Stimulated activated naive CD4-positive, alpha-beta T cell treated with Interleukin-2 at 50 U/mL for 16 hours (primary cell): Measurements from ENCODE around the gene PRKAG2.
"Not testable (repeated sequence)": the region's sequence is repeated elsewhere in the genome, so short reads cannot be mapped to it uniquely, and the experiment has no call there.

Experiments used
- DNase-seq: peaks from one replicate; lab custom pipeline; 2025; lab: John Stamatoyannopoulos, UW

Gene PRKAG2

GRCh38 chr7:151586531-151587260, 290.2 kb downstream of the PRKAG2 start:
- DNase-seq, result no peak

- no peak for DNase-seq
Measured at GRCh38 chr7:151585744-151586393, 291.0 kb downstream of the PRKAG2 start.

- DNase-seq, result no peak
Measured at GRCh38 chr7:151581741-151582140, 295.2 kb downstream of the PRKAG2 start.

- DNase-seq, result no peak
Measured at GRCh38 chr7:151579644-151580043, 297.3 kb downstream of the PRKAG2 start.

GRCh38 chr7:151575410-151575809, 301.5 kb downstream of the PRKAG2 start:
- no peak for DNase-seq

GRCh38 chr7:151573046-151573445, 303.9 kb downstream of the PRKAG2 start:
- DNase-seq, result not testable (repeated sequence)

- DNase-seq, result no peak
Measured at GRCh38 chr7:151572136-151572535, 304.8 kb downstream of the PRKAG2 start.

- no peak for DNase-seq
Measured at GRCh38 chr7:151571471-151571870, 305.4 kb downstream of the PRKAG2 start.

GRCh38 chr7:151570366-151570915, 306.5 kb downstream of the PRKAG2 start:
- no peak for DNase-seq

- no peak for DNase-seq
Measured at GRCh38 chr7:151568956-151569940, 307.7 kb downstream of the PRKAG2 start.

- DNase-seq, result no peak
Measured at GRCh38 chr7:151566897-151567320, 310.0 kb downstream of the PRKAG2 start.

- no peak for DNase-seq
Measured at GRCh38 chr7:151565541-151565940, 311.4 kb downstream of the PRKAG2 start.

- DNase-seq, result no peak
Measured at GRCh38 chr7:151560243-151560642, 316.7 kb downstream of the PRKAG2 start.

GRCh38 chr7:151559557-151560183, 317.2 kb downstream of the PRKAG2 start:
- DNase-seq, result no peak

- DNase-seq, result no peak
Measured at GRCh38 chr7:151558575-151558974, 318.3 kb downstream of the PRKAG2 start.

GRCh38 chr7:151556592-151556991, 320.3 kb downstream of the PRKAG2 start:
- no peak for DNase-seq

- DNase-seq, result no peak
Measured at GRCh38 chr7:151553356-151553755, 323.6 kb downstream of the PRKAG2 start.

GRCh38 chr7:151552352-151553028, 324.4 kb downstream of the PRKAG2 start:
- DNase-seq, result no peak

- DNase-seq, result no peak
Measured at GRCh38 chr7:151551820-151552219, 325.1 kb downstream of the PRKAG2 start.

GRCh38 chr7:151550656-151551286, 326.1 kb downstream of the PRKAG2 start:
- DNase-seq, result no peak

GRCh38 chr7:151549644-151550043, 327.3 kb downstream of the PRKAG2 start:
- DNase-seq, result no peak
